ENCODE measurements around the gene C5orf58. TPM values are rescaled to one million over a fixed set of nuclear protein-coding genes. Genes with fewer than 3 reads are reported as not detected.
A peak's percentile ranks its signal among the peaks of the same experiment; 100 is the strongest.

The C5orf58 gene
- total RNA-seq, 1 donor from 2014 or later = not detected

- peaks cover 96% of the 10 kb centered on the region for H3K4me1 Mint-ChIP-seq (ENCODE audit: low read depth)
- DNase-seq (ENCODE audit: low spot score) = no peak
- no peaks in the 10 kb centered on the region for H3K9me3 Mint-ChIP-seq
- no peaks in the 10 kb centered on the region for H3K27me3 Mint-ChIP-seq (ENCODE audit: insufficient read depth)
- H3K27ac Mint-ChIP-seq = peak overlapping the region; percentile 98
- intact Hi-C loops (cut with micrococcal nuclease) = no loop called here
- H3K36me3 Mint-ChIP-seq (ENCODE audit: low read depth) = peaks cover 59% of the 10 kb centered on the region
- H3K4me3 Mint-ChIP-seq = peak overlapping the region; percentile 73
Measured at GRCh38 chr5:170280011-170280493, 47.3 kb downstream of the C5orf58 start.

- Mint-ChIP-seq H3K4me3 (peak overlapping the region; percentile 64), H3K27ac (peak overlapping the region; percentile 93), H3K9me3 (no peaks in the 10 kb centered on the region), H3K36me3 (ENCODE audit: low read depth) (peaks cover 70% of the 10 kb centered on the region), H3K27me3 (ENCODE audit: insufficient read depth) (no peaks in the 10 kb centered on the region), H3K4me1 (ENCODE audit: low read depth) (peaks cover 97% of the 10 kb centered on the region)
- intact Hi-C loops (cut with micrococcal nuclease) = no loop called here
- no peak for DNase-seq (ENCODE audit: low spot score)
Measured at GRCh38 chr5:170283296-170283695, 50.5 kb downstream of the C5orf58 start.

- no peak for DNase-seq (ENCODE audit: low spot score)
- intact Hi-C loops (cut with micrococcal nuclease) = no loop called here
- Mint-ChIP-seq H3K4me1 (ENCODE audit: low read depth) (peaks cover 99% of the 10 kb centered on the region), H3K27ac (peak overlapping the region; percentile 73), H3K36me3 (ENCODE audit: low read depth) (peaks cover 80% of the 10 kb centered on the region), H3K4me3 (peak overlapping the region; percentile 4), H3K9me3 (no peaks in the 10 kb centered on the region), H3K27me3 (ENCODE audit: insufficient read depth) (no peaks in the 10 kb centered on the region)
Measured at GRCh38 chr5:170284231-170284630, 51.4 kb downstream of the C5orf58 start.

- H3K4me1 Mint-ChIP-seq (ENCODE audit: low read depth) = peaks cover 99% of the 10 kb centered on the region
- H3K4me3 Mint-ChIP-seq = no peak overlapping the region
- DNase-seq (ENCODE audit: low spot score) = no peak
- peak overlapping the region; percentile 73 for H3K27ac Mint-ChIP-seq
- peaks cover 83% of the 10 kb centered on the region for H3K36me3 Mint-ChIP-seq (ENCODE audit: low read depth)
- H3K27me3 Mint-ChIP-seq (ENCODE audit: insufficient read depth) = no peaks in the 10 kb centered on the region
- no peaks in the 10 kb centered on the region for H3K9me3 Mint-ChIP-seq
- intact Hi-C loops (cut with micrococcal nuclease) = no loop called here
Measured at GRCh38 chr5:170285181-170285580, 52.4 kb downstream of the C5orf58 start.

GRCh38 chr5:170286386-170286925, 53.7 kb downstream of the C5orf58 start:
- H3K9me3 Mint-ChIP-seq = no peaks in the 10 kb centered on the region
- H3K4me3 Mint-ChIP-seq = no peak overlapping the region
- H3K36me3 Mint-ChIP-seq (ENCODE audit: low read depth) = peaks cover 90% of the 10 kb centered on the region
- no peaks in the 10 kb centered on the region for H3K27me3 Mint-ChIP-seq (ENCODE audit: insufficient read depth)
- peak overlapping the region; percentile 32 for H3K27ac Mint-ChIP-seq
- DNase-seq (ENCODE audit: low spot score) = no peak
- intact Hi-C loops (cut with micrococcal nuclease) = no loop called here
- peaks cover 100% of the 10 kb centered on the region for H3K4me1 Mint-ChIP-seq (ENCODE audit: low read depth)

- H3K4me3 Mint-ChIP-seq = peak overlapping the region; percentile 43
- no peaks in the 10 kb centered on the region for H3K27me3 Mint-ChIP-seq (ENCODE audit: insufficient read depth)
- peaks cover 94% of the 10 kb centered on the region for H3K36me3 Mint-ChIP-seq (ENCODE audit: low read depth)
- H3K27ac Mint-ChIP-seq = peak overlapping the region; percentile 91
- intact Hi-C loops (cut with micrococcal nuclease) = loop anchor here (1.0 kb wide), 1 partner anchor 8 kb away; no protein-coding TSS in a partner anchor
- H3K4me1 Mint-ChIP-seq (ENCODE audit: low read depth) = peaks cover 100% of the 10 kb centered on the region
- H3K9me3 Mint-ChIP-seq = no peaks in the 10 kb centered on the region
- no peak for DNase-seq (ENCODE audit: low spot score)
Measured at GRCh38 chr5:170287532-170287931, 54.7 kb downstream of the C5orf58 start.

GRCh38 chr5:170288151-170288550, 55.4 kb downstream of the C5orf58 start:
- H3K9me3 Mint-ChIP-seq = no peaks in the 10 kb centered on the region
- DNase-seq (ENCODE audit: low spot score) = no peak
- peak overlapping the region; percentile 87 for H3K27ac Mint-ChIP-seq
- peak overlapping the region; percentile 82 for H3K4me3 Mint-ChIP-seq
- H3K27me3 Mint-ChIP-seq (ENCODE audit: insufficient read depth) = no peaks in the 10 kb centered on the region
- peaks cover 94% of the 10 kb centered on the region for H3K36me3 Mint-ChIP-seq (ENCODE audit: low read depth)
- H3K4me1 Mint-ChIP-seq (ENCODE audit: low read depth) = peaks cover 100% of the 10 kb centered on the region
- intact Hi-C loops (cut with micrococcal nuclease) = loop anchor here (2.0 kb wide), 1 partner anchor 33 kb away; no protein-coding TSS in a partner anchor

- H3K36me3 Mint-ChIP-seq (ENCODE audit: low read depth) = peaks cover 93% of the 10 kb centered on the region
- intact Hi-C loops (cut with micrococcal nuclease) = loop anchor here (2.0 kb wide), 1 partner anchor 34 kb away; no protein-coding TSS in a partner anchor
- H3K27ac Mint-ChIP-seq = peak overlapping the region; percentile 87
- DNase-seq (ENCODE audit: low spot score) = no peak
- H3K4me1 Mint-ChIP-seq (ENCODE audit: low read depth) = peaks cover 100% of the 10 kb centered on the region
- no peaks in the 10 kb centered on the region for H3K9me3 Mint-ChIP-seq
- peak overlapping the region; percentile 82 for H3K4me3 Mint-ChIP-seq
- H3K27me3 Mint-ChIP-seq (ENCODE audit: insufficient read depth) = no peaks in the 10 kb centered on the region
Measured at GRCh38 chr5:170288551-170288950, 55.8 kb downstream of the C5orf58 start.

GRCh38 chr5:170289121-170289520, 56.3 kb downstream of the C5orf58 start:
- no peaks in the 10 kb centered on the region for H3K27me3 Mint-ChIP-seq (ENCODE audit: insufficient read depth)
- H3K4me1 Mint-ChIP-seq (ENCODE audit: low read depth) = peaks cover 100% of the 10 kb centered on the region
- intact Hi-C loops (cut with micrococcal nuclease) = loop anchor here (1.0 to 2.0 kb wide), 2 partner anchors 8 to 34 kb away; partner anchors contain the start of gene LCP2
- H3K27ac Mint-ChIP-seq = peak overlapping the region; percentile 87
- peaks cover 93% of the 10 kb centered on the region for H3K36me3 Mint-ChIP-seq (ENCODE audit: low read depth)
- peak overlapping the region; percentile 82 for H3K4me3 Mint-ChIP-seq
- no peaks in the 10 kb centered on the region for H3K9me3 Mint-ChIP-seq
- no peak for DNase-seq (ENCODE audit: low spot score)

- H3K9me3 Mint-ChIP-seq = no peaks in the 10 kb centered on the region
- H3K36me3 Mint-ChIP-seq (ENCODE audit: low read depth) = peaks cover 93% of the 10 kb centered on the region
- peaks cover 100% of the 10 kb centered on the region for H3K4me1 Mint-ChIP-seq (ENCODE audit: low read depth)
- no peaks in the 10 kb centered on the region for H3K27me3 Mint-ChIP-seq (ENCODE audit: insufficient read depth)
- H3K4me3 Mint-ChIP-seq = peak overlapping the region; percentile 82
- intact Hi-C loops (cut with micrococcal nuclease) = loop anchor here (1.0 to 10.0 kb wide), 3 partner anchors 8 to 1715 kb away; partner anchors contain the start of genes FBXW11 and LCP2
- DNase-seq (ENCODE audit: low spot score) = no peak
- H3K27ac Mint-ChIP-seq = peak overlapping the region; percentile 87
Measured at GRCh38 chr5:170289764-170290163, 57.0 kb downstream of the C5orf58 start.

- peaks cover 99% of the 10 kb centered on the region for H3K4me1 Mint-ChIP-seq (ENCODE audit: low read depth)
- no peaks in the 10 kb centered on the region for H3K9me3 Mint-ChIP-seq
- H3K27me3 Mint-ChIP-seq (ENCODE audit: insufficient read depth) = no peaks in the 10 kb centered on the region
- intact Hi-C loops (cut with micrococcal nuclease) = loop anchor here (10.0 kb wide), 1 partner anchor 1714 kb away; the partner anchor contains the start of gene FBXW11
- no peak for DNase-seq (ENCODE audit: low spot score)
- peak overlapping the region; percentile 87 for H3K27ac Mint-ChIP-seq
- H3K36me3 Mint-ChIP-seq (ENCODE audit: low read depth) = peaks cover 93% of the 10 kb centered on the region
- H3K4me3 Mint-ChIP-seq = peak overlapping the region; percentile 99
Measured at GRCh38 chr5:170290498-170290897, 57.7 kb downstream of the C5orf58 start.

- intact Hi-C loops (cut with micrococcal nuclease) = loop anchor here (1.0 to 10.0 kb wide), 4 partner anchors 13 to 1712 kb away; partner anchors contain the start of gene FBXW11
- Mint-ChIP-seq H3K27me3 (ENCODE audit: insufficient read depth) (no peaks in the 10 kb centered on the region), H3K27ac (peak overlapping the region; percentile 87), H3K36me3 (ENCODE audit: low read depth) (peaks cover 89% of the 10 kb centered on the region), H3K9me3 (no peaks in the 10 kb centered on the region), H3K4me1 (ENCODE audit: low read depth) (peaks cover 80% of the 10 kb centered on the region), H3K4me3 (peak overlapping the region; percentile 99)
- no peak for DNase-seq (ENCODE audit: low spot score)
Measured at GRCh38 chr5:170292179-170293104, 59.7 kb downstream of the C5orf58 start.
